IMR-90 (cell line): Measurements from ENCODE around the gene WDR27. TPM values are rescaled to one million over a fixed set of nuclear protein-coding genes. Genes with fewer than 3 reads are reported as not detected.

Experiments used
- ATAC-seq: fragments of 200-7000 bp; cut with Tn5 transposase; 2 replicates; pipeline ENCODE4 v1.9.1; 2020; ENCODE audit warnings: low read depth, mild to moderate bottlenecking, moderate library complexity
- BruUV-seq: library from RNA; stranded (reverse); fragments of 400-500 nt; replicated peaks from 2 replicates; lab custom pipeline; 2021; lab: Mats Ljungman, UMichigan
- CTCF ChIA-PET: fragments of 300-600 bp; formaldehyde crosslinking; extraction: SDS; loops from one replicate; lab custom pipeline; 2021; ENCODE audit warnings: antibody characterized with exemption; lab: Yijun Ruan, JAX
- POLR2A ChIA-PET: fragments of 300-600 bp; sonication (Branson Sonifier 250); formaldehyde crosslinking; loops from one replicate; lab custom pipeline; 2022; ENCODE audit warnings: antibody characterized with exemption; ENCODE audit not compliant: unreplicated experiment; lab: Charles Lee
- DNase-seq: peaks from one replicate; pipeline ENCODE4 v3.0.0; 2013
- H2AFZ ChIP-seq: replicated peaks from 2 replicates; pipeline ENCODE3; 2013; ENCODE audit warnings: low read length, mild to moderate bottlenecking; ENCODE audit not compliant: poor library complexity
- H2AK5ac ChIP-seq: 2 replicates; pipeline ENCODE4 v1.6.1; 2013; ENCODE audit warnings: low read depth, low read length, inconsistent platforms
- H2AK9ac ChIP-seq: replicated peaks from 2 replicates; pipeline ENCODE3; 2013; ENCODE audit warnings: mild to moderate bottlenecking, low read depth, low read length, moderate library complexity; ENCODE audit not compliant: poor library complexity
- H2BK120ac ChIP-seq: 2 replicates; pipeline ENCODE4 v1.6.1; 2013; ENCODE audit warnings: low read depth, low read length, inconsistent platforms
- H2BK15ac ChIP-seq: 3 replicates; pipeline ENCODE4 v1.6.1; 2013; ENCODE audit warnings: low read depth, low read length, inconsistent platforms
- H2BK20ac ChIP-seq: 2 replicates; pipeline ENCODE4 v1.6.1; 2013; ENCODE audit warnings: low read depth, mild to moderate bottlenecking, inconsistent platforms, low read length, moderate library complexity
- H2BK5ac ChIP-seq: 2 replicates; pipeline ENCODE4 v1.6.1; 2013; ENCODE audit warnings: mild to moderate bottlenecking, low read depth, low read length, inconsistent platforms; ENCODE audit not compliant: poor library complexity, severe bottlenecking
- H3K14ac ChIP-seq: replicated peaks from 2 replicates; pipeline ENCODE4 v1.6.1; 2013; ENCODE audit warnings: low read depth, low read length, inconsistent platforms
- H3K18ac ChIP-seq: 2 replicates; pipeline ENCODE4 v1.6.1; 2013; ENCODE audit warnings: low read depth, low read length, control low read depth
- H3K23ac ChIP-seq: 2 replicates; pipeline ENCODE4 v1.6.1; 2013; ENCODE audit warnings: low read depth, low read length, inconsistent platforms
- H3K27ac ChIP-seq: 2 replicates; pipeline ENCODE4 v1.5.1; 2013; ENCODE audit warnings: mild to moderate bottlenecking, control low read depth, low read length; ENCODE audit not compliant: insufficient read depth
- H3K27me3 ChIP-seq: 2 replicates; pipeline ENCODE4 v1.6.1; 2013; ENCODE audit warnings: low read length; ENCODE audit not compliant: control insufficient read depth, insufficient read depth
- H3K36me3 ChIP-seq: 2 replicates; pipeline ENCODE4 v1.6.1; 2013; ENCODE audit warnings: low read length, mixed read lengths; ENCODE audit not compliant: control insufficient read depth, insufficient read depth
- H3K4ac ChIP-seq: 2 replicates; pipeline ENCODE4 v1.6.1; 2013; ENCODE audit warnings: low read depth, low read length, inconsistent platforms
- H3K4me1 ChIP-seq: 2 replicates; pipeline ENCODE4 v1.6.1; 2013; ENCODE audit warnings: low read length, mixed read lengths; ENCODE audit not compliant: control insufficient read depth, insufficient read depth
- H3K4me2 ChIP-seq: 2 replicates; pipeline ENCODE4 v1.6.1; 2013; ENCODE audit warnings: low read depth, mild to moderate bottlenecking, control low read depth, low read length, moderate library complexity
- H3K4me3 ChIP-seq: 2 replicates; pipeline ENCODE4 v1.5.1; 2013; ENCODE audit warnings: low read depth, mild to moderate bottlenecking, control low read depth, low read length, moderate library complexity; ENCODE audit not compliant: insufficient read depth
- H3K56ac ChIP-seq: 2 replicates; pipeline ENCODE4 v1.6.1; 2013; ENCODE audit warnings: low read length, inconsistent platforms; ENCODE audit not compliant: insufficient read depth; ENCODE audit errors: extremely low read depth
- H3K79me1 ChIP-seq, 2 experiments: 2 replicates each; pipeline ENCODE4 v1.6.1; 2013; ENCODE audit warnings: low read length in 2 of 2, inconsistent platforms in 1 of 2, low read depth in 1 of 2
- H3K9ac ChIP-seq: 2 replicates; pipeline ENCODE4 v1.6.1; 2013; ENCODE audit warnings: low read depth, low read length, control low read depth
- H3K9me1 ChIP-seq: 2 replicates; pipeline ENCODE4 v1.6.1; 2013; ENCODE audit warnings: low read length, inconsistent platforms; ENCODE audit not compliant: insufficient read depth
- H3K9me3 ChIP-seq: 2 replicates; pipeline ENCODE4 v1.6.1; 2013; ENCODE audit warnings: low read length; ENCODE audit not compliant: control insufficient read depth, insufficient read depth
- H4K20me1 ChIP-seq: 2 replicates; pipeline ENCODE4 v1.6.1; 2013; ENCODE audit warnings: low read length, inconsistent platforms; ENCODE audit not compliant: insufficient read depth
- H4K5ac ChIP-seq: 2 replicates; pipeline ENCODE4 v1.6.1; 2013; ENCODE audit warnings: mild to moderate bottlenecking, low read depth, low read length, control low read depth
- H4K8ac ChIP-seq, 2 experiments: 2 replicates each; pipeline ENCODE4 v1.6.1; 2013; ENCODE audit warnings: low read depth in 2 of 2, low read length in 2 of 2, control low read depth in 1 of 2, inconsistent platforms in 1 of 2
- H4K91ac ChIP-seq: 2 replicates; pipeline ENCODE4 v1.6.1; 2013; ENCODE audit warnings: low read depth, low read length, inconsistent platforms; ENCODE audit not compliant: insufficient read depth
- CHD1 ChIP-seq: IDR thresholded peaks from 2 replicates; pipeline ENCODE4 v1.6.1; 2012; ENCODE audit warnings: low read depth, low read length, improper control_type of control experiment
- MXI1 ChIP-seq: IDR thresholded peaks from 2 replicates; pipeline ENCODE4 v1.6.1; 2012; ENCODE audit warnings: low read depth, mild to moderate bottlenecking, low read length, moderate library complexity, borderline replicate concordance
- POLR2A ChIP-seq: IDR thresholded peaks from 2 replicates; pipeline ENCODE4 v1.6.1; 2012; ENCODE audit warnings: mild to moderate bottlenecking, low read depth, low read length
- RAD21 ChIP-seq: IDR thresholded peaks from 2 replicates; pipeline ENCODE4 v1.6.1; 2012; ENCODE audit warnings: low read length, improper control_type of control experiment
- WGBS, 2 experiments: methylation state at CpG; one replicate each; pipeline versions ENCODE4 v1.1.5 to v1.1.7; 2013; ENCODE audit warnings: missing lambda C conversion rate in 2 of 2; ENCODE audit not compliant: insufficient read length in 1 of 2; ENCODE audit errors: extremely low coverage in 2 of 2; 5-methylcytosine and 5-hydroxymethylcytosine counted together
- dilution Hi-C: fragments of 300-500 bp; cut with HindIII; formaldehyde crosslinking; loops from one replicate; pipeline ENCODE4 v1.14.3; 2018; ENCODE audit warnings: low sequenced_read_pairs; ENCODE audit not compliant: unreplicated experiment
- in situ Hi-C: fragments of 300-500 bp; cut with MboI; formaldehyde crosslinking; loops from 3 replicates; pipeline ENCODE4 v1.14.3; 2019; ENCODE audit warnings: low sequenced_read_pairs, inconsistent platforms, mixed read lengths
- intact Hi-C: fragments of 100-400 bp; cut with micrococcal nuclease; formaldehyde crosslinking; loops from 2 replicates; pipeline ENCODE4 v1.10.0; 2022
- polyA plus RNA-seq, 3 experiments: library from polyadenylated mRNA; depleted of rRNA; stranded (reverse); fragments of >200 nt; gene quantifications; 2 replicates each; pipeline ENCODE4 v1.2.3, GENCODE V29; 2012; ENCODE audit warnings: low replicate concordance in 1 of 3
- total RNA-seq: library from RNA; depleted of rRNA; stranded (reverse); fragments of >200 nt; gene quantifications from 2 replicates; pipeline ENCODE4 v1.2.3, GENCODE V29; 2012

The WDR27 gene
- total and polyA plus RNA-seq, 2 of the 4 experiments (the other 2 are of a cell fraction): 7.0 to 18.5 TPM

DNA sequence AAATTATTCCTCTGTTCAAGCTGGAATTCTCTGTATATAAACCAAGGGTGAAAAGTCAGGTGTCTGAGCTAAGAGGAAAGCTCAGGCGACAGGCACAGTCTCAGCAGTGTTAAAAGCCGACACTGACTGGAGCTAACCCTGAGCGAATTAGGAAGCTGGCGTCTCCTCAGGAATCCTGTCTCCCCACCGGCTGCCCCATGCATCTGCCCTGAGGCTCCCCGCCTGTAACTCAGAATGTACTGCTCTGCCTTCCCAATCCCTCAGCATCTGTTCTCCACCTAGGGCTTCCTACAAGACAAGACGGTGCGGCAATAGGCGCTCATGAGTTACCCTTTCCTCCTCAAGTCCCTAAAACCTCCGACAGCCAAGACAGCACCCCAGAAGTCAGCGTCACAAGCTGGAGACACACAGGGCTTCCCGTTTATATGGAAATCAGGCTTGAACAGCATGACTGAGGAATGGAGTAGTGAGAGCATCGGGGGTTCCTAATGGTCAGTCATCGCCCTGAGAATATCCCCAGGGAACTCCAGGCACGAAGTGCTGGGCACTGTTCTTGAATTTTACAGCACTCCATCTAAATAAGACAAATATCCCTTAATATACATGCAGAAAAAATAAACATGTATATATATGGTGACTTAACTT is 33.5 kb downstream of the WDR27 start:
- TF ChIP-seq CHD1 (no peak), RAD21 (no peak), MXI1 (no peak), POLR2A (no peak)
- WGBS, 2 experiments: 96% methylated on average over 4 of the region's 15 CpGs; no CpG with 5 or more reads in 1 of the 2 experiments
- Histone ChIP-seq H2BK120ac (no peak overlapping the region), H3K4me3 (no peak overlapping the region), H3K9me1 (peaks cover 6% of the 10 kb centered on the region; the same call in 1 of the 2 replicates), H3K18ac (no peak overlapping the region), H3K4me2 (no peak overlapping the region), H3K36me3 (peaks cover 46% of the 10 kb centered on the region), H3K14ac (no peak overlapping the region), H2AK9ac (no peak overlapping the region), H3K79me1 (peaks cover 0 to 4% of the 10 kb centered on the region in 2 experiments; a peak in 1 of 4 replicates), H2BK20ac (no peak overlapping the region), H2BK5ac (no peak overlapping the region), H2AK5ac (no peak overlapping the region), H4K91ac (no peak overlapping the region), H3K27ac (no peak overlapping the region), H3K4me1 (no peaks in the 10 kb centered on the region), H4K20me1 (no peaks in the 10 kb centered on the region), H3K23ac (no peak overlapping the region), H4K5ac (no peak overlapping the region), H2BK15ac (no peak overlapping the region), H4K8ac (no peak overlapping the region), H3K4ac (no peak overlapping the region), H2AFZ (no peak overlapping the region), H3K9ac (no peak overlapping the region), H3K9me3 (no peaks in the 10 kb centered on the region), H3K56ac (no peak overlapping the region), H3K27me3 (no peaks in the 10 kb centered on the region)
- no peak for DNase-seq
- no TSS peak for BruUV-seq
- intact Hi-C loops (no loop called here), dilution Hi-C loops (no loop called here), in situ Hi-C loops (no loop called here)
- CTCF ChIA-PET: no interaction called here
- POLR2A ChIA-PET: no interaction called here
- ATAC-seq: no peak
